ENCODE results near the gene CD1B.
A peak's percentile ranks its signal among the peaks of the same experiment; 100 is the strongest.
"Not testable (repeated sequence)": the region's sequence is repeated elsewhere in the genome, so short reads cannot be mapped to it uniquely, and the experiment has no call there.

CD1B gene

GRCh38 chr1:158331481-158332150 lies at the start of gene CD1B:
CD1B (minus strand) TSS chr1:158331531; CDS start chr1:158331423, 108 bp downstream.
- DNase-seq: no peak

- DNase-seq: no peak
These were observed 43.5 kb upstream of the CD1B start for GRCh38 chr1:158374860-158375259.

GRCh38 chr1:158374101-158374500 lies 42.8 kb upstream of the CD1B start:
- not testable (repeated sequence) for DNase-seq

DNA sequence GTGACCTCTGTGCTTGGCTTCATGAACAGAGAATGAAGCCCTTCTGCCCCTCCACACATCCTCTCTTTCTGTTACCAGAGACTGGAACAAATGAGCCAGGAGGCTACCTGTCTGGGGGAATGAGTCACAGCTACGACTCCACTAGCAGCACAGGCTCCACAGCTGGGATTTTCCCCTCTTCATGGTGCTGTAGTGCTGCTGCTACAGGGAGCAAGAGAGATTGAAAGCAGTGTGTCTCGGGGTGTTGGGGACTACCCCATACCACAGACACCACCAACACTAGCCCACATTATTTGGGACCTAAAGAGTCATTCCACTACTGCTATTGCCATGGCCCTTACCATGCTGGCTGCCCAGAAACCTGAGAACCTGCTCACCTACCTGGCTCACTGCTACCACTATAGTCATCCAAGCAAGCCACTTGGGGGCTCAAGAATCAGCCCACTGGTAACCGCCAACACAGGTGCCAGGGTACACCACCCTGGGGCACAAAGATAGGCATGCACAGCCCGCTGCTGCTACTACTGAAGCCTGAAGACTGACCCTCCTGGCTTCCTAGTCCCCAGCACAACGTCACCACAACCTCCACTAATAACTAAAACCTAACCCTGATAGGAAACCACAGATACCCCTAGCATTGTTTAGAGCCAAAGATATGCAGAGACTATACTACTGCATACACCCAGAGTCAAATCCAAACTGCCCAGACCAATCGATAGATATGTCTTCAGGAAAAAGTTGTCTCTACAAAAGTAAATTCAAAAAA lies 40.0 kb upstream of the CD1B start:
- DNase-seq: no peak

GRCh38 chr1:158366783-158367182 lies 35.5 kb upstream of the CD1B start:
- no peak for DNase-seq

DNA sequence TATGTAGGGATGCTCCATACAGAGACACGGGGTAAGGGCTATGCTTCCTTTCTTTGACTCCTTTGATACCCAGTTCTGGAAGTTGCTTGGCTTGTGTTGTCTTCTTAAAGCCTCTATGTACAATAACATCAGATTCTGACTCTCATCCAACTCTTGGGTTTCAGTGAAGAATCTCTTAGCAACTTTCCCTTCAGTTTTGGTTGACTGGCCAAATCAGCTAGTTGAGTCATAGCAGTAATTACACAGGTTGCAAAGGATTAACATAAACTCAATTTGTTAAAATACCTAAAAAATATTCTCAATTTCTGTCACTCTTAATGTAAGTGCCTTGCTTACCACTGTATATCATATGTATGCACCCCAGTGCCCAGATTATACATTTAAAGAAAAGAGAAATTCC lies 31.6 kb upstream of the CD1B start:
- no peak for DNase-seq

- DNase-seq: peak; percentile 4
These were observed 31.2 kb upstream of the CD1B start for GRCh38 chr1:158362482-158362881.

DNA sequence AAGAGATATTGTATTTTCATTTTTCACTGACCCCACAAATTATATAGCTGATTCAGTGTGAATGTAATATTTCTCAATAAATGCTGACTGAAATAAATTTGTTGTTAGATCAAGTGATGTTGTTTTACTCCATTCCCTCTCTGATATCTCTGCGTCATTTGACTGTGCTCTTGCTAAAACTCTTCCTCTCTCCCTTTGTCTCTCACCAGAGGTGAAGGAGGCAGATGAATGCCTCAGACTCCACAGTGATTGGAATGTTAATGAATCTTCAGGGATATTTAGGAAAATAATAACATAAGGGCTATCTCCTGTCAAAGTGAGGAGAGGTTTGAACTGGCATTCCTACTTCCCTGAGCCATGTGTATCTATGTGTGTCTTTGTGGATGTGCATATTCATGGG lies 26.1 kb upstream of the CD1B start:
- no peak for DNase-seq

DNA sequence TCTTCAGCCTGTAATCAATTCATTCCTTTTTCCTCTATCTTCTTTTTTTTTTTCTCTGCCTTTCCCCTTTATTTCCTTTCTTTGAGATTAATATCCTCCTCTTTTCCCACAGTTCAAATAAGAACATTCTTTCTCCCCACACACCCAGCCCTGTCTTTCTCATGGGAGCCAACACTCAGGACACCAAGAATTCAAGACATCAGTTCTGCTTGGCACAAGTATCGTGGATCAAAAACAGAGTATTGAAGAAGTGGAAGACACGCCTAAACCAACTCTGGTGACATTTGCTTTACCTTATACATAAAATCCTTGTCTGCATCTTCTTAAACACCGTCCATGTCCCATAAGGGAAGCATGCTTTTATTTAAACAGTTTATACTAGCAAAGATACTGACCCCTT lies 25.3 kb upstream of the CD1B start:
- DNase-seq: no peak

DNA sequence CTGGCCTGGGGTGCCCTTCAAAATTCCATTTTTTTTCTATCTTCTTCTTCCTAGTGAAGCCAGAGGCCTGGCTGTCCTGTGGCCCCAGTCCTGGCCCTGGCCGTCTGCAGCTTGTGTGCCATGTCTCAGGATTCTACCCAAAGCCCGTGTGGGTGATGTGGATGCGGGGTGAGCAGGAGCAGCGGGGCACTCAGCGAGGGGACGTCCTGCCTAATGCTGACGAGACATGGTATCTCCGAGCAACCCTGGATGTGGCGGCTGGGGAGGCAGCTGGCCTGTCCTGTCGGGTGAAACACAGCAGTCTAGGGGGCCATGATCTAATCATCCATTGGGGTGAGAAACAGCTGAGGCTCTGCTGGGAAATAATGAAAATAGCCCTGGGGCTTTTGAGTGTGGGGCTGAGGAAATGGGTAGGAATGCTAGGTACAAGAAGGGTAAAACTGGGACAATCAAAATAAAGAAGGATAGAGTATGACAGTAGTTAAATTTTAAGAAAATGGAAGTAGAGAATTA lies 24.5 kb upstream of the CD1B start:
- DNase-seq: no peak

DNA sequence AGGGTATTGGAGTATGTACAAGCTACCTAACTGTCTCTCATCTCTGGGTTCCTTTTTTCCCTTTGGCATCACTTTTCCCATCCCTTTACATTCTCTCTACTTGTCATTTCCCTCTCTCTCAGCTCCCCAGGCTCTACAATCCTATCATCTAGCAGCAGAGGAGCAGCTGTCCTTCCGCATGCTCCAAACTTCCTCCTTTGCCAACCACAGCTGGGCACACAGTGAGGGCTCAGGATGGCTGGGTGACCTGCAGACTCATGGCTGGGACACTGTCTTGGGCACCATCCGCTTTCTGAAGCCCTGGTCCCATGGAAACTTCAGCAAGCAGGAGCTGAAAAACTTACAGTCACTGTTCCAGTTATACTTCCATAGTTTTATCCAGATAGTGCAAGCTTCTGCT lies 22.9 kb upstream of the CD1B start:
- no peak for DNase-seq

DNA sequence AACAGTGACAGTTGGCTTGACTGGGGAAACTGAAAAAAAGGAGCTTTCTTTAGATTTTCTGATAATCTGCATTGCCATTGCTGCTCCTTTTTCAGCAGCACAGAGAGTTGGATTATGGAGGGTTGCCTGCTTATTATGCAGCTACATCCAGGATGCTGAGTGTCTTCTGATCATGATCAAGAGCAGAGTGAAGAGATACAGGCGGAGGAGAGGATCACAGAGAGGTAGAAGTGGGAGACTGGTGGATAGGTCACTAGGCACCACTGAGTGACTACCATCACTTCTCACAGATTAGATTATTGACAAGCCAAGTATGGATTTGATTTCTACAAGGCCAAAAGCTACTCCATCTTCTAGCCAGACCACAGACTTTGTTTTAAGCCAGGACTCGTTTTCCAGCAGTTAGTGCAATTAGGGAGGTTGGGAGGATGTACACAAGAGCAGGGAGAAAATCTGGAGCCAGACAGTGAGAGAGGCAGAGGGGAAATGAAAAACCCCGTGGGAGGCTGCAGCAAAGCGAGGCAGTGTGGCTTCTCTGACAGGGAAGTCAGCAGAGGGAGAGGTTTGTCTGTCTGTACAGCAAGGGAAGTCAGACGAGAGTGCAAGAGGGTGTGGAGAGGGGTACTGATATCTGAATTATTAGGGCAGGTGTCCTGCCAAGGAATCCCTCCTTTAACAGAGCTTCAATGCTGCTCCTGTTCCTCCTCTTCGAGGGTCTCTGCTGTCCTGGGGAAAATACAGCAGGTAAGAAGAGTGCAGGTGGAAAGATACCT lies 22.2 kb upstream of the CD1B start, which contains the start of gene CD1E:
Gene CD1E (plus strand): TSS at position 592 of the 773 bp plus-strand sequence. CDS start 95 bp downstream, at position 687.
- no peak for DNase-seq

- DNase-seq: not testable (repeated sequence)
These were observed 17.6 kb upstream of the CD1B start for GRCh38 chr1:158348946-158349345.

GRCh38 chr1:158336413-158336812 lies 5.1 kb upstream of the CD1B start:
- not testable (repeated sequence) for DNase-seq

DNA sequence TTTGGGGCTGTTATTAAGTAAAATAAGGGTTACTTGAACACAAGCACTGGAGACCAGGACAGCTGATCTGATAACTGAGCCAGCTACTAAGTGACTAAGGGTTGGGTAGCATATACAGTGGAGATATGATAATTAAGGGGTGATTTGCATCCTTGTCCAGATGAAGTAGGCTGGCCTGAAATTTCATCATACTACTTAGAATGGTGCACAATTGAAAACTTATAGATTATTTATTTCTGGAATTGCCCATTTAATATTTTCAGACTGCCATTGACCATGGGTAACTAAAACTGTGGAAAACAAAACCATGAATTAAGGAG lies 3.8 kb upstream of the CD1B start:
- no peak for DNase-seq

DNA sequence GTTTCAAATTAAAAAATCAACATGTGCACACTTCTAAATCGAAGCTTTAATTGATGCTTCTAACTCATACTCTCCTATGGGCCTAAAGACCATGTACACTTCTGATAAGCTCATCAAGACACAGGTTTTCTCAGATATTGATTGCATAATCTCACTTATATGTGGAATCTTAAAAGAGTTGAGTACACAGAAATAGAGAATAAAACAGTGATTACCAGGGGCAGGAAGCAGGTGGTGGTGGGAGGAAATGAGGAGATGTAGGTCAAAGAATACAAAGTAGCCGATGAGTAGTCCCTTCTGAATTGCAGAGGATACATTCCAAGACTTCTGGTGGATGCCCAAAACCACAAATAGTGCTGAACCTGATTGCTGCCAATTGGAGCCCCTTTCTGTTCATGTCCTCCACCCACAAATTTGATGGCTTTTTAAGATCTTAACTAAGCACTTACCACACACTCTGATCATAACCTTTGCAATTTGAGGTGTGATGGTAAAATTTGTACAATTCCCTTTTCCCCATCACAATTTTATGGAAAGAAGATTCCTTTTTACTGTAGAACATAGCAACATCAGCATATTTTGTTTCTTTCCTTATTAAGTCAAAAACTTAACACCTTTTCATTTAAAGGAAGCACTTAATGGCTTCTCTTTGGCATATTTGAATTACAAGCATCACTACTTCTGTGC lies 3.3 kb upstream of the CD1B start:
- DNase-seq: no peak

DNA sequence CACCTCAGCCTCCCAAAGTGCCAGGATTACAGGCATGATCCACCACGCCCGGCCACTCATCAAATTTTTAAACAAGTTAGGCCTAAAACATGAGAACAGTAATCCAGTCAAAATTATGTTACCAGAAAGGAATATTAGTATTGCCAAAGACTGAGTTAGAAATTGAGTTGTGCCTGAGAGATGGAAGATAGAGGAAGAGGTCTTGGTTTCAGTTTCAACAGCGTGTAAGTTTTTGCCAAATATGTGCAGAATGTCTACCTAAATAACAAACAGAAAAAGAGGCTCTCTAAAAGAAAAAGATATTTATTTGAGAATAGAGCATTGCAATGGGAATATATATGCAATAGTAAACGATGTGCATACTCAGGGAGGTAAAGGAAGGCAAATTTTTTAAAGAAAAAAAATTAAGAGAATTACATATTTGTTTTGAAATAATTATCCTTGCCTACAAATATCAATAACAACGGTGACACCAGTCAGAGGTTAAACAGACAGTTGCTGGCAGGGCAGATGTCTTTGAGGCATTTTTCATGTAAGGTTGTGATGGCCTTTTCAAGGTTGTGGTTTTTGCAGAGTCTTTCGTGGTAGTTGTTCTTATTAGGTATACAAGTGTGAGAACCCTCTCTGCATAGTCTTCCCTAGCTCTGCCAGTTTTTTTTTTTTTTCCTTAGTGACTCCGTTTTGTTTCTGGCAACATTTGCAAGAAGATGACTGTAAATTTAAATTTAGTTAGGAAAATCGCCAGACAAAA lies 2.2 kb upstream of the CD1B start:
- DNase-seq: no peak

DNA sequence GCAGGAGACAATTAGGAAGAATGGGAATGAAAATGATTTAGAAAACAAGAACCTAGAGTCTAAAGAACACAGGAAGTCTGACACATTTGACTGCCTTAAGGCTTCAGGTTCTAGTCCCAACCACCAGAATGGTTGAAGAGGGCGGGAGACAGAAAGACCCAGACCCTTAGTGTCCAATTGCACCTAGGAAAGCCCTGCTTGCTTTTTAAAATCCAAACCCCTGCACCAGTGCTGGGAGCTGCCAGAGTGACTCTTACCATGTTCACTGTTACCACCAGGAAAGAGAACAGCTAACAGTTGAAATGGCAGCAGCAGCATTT lies 265 bp downstream of the CD1B start:
- no peak for DNase-seq

DNA sequence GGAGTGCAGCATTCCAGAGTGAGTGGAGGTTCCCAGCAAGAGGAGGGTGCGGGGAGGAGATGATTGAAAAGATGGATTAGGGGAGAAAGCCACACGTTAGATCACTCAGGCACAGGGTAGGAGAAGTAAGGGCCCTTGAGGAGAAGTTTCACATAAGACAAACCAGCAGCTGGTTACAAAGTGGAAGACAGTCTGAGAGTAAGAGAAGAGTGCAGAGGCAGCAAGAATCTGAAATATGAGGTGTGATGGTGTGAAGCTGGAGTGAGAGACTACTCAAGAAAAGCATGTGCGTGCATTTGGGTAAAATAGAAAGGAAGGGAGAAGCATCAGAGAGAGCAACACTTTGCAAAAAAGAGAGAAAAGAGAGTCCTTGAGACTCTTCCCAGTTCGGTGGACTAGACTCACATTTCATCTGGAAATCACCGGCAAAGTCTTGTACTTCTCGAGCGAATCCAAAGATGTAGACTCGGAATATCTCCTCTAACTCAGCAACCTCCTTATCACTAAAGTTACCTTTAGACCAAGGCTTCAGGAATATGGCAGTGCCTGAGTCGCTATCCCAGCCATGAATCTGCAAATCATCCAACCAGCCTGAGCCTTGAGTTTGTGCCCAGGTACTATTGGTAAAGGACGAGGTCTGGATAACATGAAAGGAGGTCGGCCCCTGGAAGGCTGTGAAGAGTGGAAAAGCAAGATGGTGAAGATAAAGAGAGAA lies 783 bp downstream of the CD1B start:
- no peak for DNase-seq

DNA sequence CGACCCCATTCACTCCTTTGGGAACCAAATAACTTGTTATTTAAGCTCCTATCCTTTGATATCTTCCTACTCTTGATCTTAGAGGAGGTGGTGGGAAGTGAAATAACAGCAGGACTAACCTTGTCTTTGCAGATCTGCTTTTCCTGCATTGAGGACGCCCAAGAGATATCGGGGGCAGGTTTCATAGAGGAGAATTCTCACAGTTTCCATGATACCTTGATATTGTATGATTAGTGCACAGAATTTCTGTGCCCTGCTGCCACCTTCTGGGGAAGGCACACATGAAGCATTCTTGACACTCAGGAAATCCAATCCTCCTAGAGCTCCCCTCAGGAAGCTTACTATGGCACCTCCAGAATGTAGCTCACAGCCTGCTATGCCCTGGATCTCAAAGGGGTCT lies 1.6 kb downstream of the CD1B start:
- no peak for DNase-seq

DNA sequence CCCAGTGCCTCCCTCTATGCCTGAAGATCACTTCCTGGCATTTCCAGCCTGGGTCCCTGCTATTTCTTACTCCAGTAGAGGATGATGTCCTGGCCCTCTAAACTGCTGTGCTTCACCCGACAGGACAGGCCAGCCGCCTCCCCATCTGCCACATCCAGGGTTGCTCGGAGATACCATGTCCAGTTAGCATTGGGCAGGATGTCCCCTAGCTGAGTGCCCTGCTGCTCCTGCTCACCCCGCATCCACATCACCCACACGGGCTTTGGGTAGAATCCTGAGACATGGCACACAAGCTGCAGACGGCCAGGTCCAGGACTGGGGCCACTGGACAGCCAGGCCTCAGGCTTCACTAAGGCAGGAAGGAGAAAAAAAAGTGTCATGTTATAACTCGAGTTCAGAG lies 2.0 kb downstream of the CD1B start:
- no peak for DNase-seq

DNA sequence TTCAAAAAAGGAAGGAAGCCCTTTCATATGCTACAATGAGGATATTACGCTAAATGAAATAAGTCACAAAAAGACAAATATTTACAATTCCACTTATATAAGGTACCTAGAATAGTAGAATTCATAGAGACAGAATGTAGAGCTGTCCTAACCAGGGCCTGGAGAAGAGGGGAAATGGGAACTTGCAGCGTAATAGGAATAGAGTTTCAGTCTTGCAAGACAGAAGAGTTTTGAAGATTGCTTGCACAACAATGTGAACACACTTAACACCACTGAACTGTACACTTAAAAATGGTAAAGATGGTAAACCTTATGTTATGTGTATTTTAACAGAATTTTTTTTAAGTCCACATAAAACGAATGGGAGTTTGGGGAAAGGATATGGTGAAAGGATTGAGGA lies 2.9 kb downstream of the CD1B start:
- DNase-seq: no peak

Measured in NCI-H2171 treated with DMSO at 0.1 percent for 48 hours (cell line).